OCI-LY3 (cell line): ENCODE results near the gene STIM2.

Experiments
- CTCF ChIP-seq: fragments of 200-600, 300-600 bp; sonication (generic); IDR thresholded peaks from 2 replicates; pipeline ENCODE4 v1.5.1; 2014; ENCODE audit warnings: antibody characterized with exemption, low read length, low read depth
- EZH2phosphoT487 ChIP-seq: fragments of 200-600 bp; shearing (Covaris generic); IDR thresholded peaks from 2 replicates; pipeline ENCODE4 v1.6.1; 2018; ENCODE audit warnings: antibody characterized with exemption, mixed run types, low read depth

GRCh38 chr4:27059446-27059845 lies 198.8 kb downstream of the STIM2 start:
- no peak for TF ChIP-seq CTCF
- no peak for TF ChIP-seq EZH2phosphoT487
